ENCODE results near the gene WHRN. TPM values are rescaled to one million over a fixed set of nuclear protein-coding genes. Genes with fewer than 3 reads are reported as not detected.

Gene WHRN
- total RNA-seq, 4 donors from 2014 or later: 5.4 to 23.6 (median 8.5) TPM

DNA sequence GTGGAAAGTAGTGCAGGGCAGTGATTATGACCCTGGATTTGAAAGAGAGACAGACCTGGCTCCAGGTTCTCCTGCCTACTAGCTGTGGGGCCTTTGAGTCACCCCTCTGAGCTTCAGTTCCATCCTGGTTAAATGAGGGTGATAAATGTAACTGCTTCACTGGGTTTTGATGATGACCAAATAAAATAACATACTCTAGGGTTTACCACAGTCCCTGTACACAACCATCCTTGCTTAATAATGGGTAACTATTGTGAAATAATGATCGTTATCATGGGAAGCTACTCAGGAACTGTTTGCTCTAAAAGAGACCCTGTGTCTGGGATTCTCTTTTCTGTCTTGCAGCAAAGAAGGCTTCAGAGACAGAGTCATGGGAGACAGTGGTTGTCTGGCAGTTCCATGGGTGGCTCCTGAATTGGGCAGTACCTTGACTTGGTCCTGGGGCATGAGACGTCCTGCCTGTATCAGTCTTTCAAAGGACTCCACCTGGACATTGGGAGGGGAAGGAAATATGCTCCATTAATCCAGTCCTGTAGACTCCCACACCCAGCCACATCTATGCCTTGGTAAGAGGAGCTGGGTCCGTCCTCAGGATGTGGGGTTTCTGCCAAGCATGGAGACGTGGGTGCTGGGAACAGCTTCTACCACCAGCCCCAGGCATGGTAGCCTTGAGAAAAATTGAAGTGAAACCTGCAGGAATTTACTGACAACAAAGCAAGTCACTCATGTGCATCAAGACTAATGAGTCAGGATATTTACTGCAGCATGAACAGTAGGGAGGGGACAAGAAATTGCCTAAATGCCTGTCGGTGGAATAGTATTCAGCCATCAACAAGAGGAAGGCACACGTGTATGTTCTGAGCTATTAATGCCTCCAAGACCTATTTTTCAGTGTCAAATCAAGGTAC lies 140.9 kb downstream of the WHRN start:
- Histone ChIP-seq H3K9me3 (no peaks in the 10 kb centered on the region), H3K27ac (peak overlapping the region; percentile 41 to 77 (median 42)), H3K27me3 (no peaks in the 10 kb centered on the region), H3K4me3 (no peak overlapping the region), H3K4me1 (peaks cover 4 to 45% (median 13%) of the 10 kb centered on the region in 4 donors), H3K36me3 (peaks cover 0 to 47% (median 22%) of the 10 kb centered on the region in 4 donors)
- 61 to 90% methylated on average over 2 to 6 of the region's 6 CpGs for WGBS, 2 donors (ENCODE audit: low coverage in 1 of 2)
- no peak for DNase-seq
- TF ChIP-seq POLR2AphosphoS5 (IDR thresholded peaks at IDR 0.05) (peak in 1 of 3 donors; percentile 37), EP300 (IDR thresholded peaks at IDR 0.05; ENCODE audit: low read depth) (no peak)
- intact Hi-C loops (cut with DNase I; ENCODE audit: low total_unique reads) (no loop called here), in situ Hi-C loops (cut with MboI; ENCODE audit: low pct_ligation_motif_present in 1 of 4, low pct_unique_long_range_greater_than_20kb in 1 of 4, low sequenced_read_pairs in 3 of 4) (no loop called here)

DNA sequence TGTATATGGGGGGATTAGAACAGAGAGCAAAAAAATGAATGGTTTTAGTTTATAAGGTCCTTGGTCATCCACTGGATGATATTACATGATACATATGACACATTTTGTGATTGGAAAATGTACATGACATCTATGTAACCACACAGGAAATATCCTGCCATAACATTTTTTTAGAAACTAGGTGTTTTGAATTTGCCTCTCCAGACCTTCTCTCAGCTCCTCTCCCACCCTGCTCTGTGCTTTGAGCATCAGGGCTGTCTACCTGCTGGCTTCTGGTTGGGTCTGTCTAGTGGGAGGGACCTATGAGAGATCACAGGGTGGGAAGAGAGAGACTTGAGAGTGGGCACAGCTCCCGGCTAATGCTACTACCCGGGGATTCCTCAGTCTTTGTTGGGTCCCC lies 141.8 kb downstream of the WHRN start:
- in situ Hi-C loops (cut with MboI; ENCODE audit: low pct_ligation_motif_present in 1 of 4, low pct_unique_long_range_greater_than_20kb in 1 of 4, low sequenced_read_pairs in 3 of 4) (no loop called here), intact Hi-C loops (cut with DNase I; ENCODE audit: low total_unique reads) (no loop called here)
- no peak for DNase-seq
- peak overlapping the region in 3 of 4 donors; percentile 41 to 77 (median 42) for H3K27ac ChIP-seq
- H3K27me3 ChIP-seq: no peaks in the 10 kb centered on the region
- no peak overlapping the region for H3K4me3 ChIP-seq
- TF ChIP-seq POLR2AphosphoS5 (IDR thresholded peaks at IDR 0.05): no peak
- peaks cover 0 to 54% (median 26%) of the 10 kb centered on the region in 4 donors for H3K36me3 ChIP-seq
- H3K9me3 ChIP-seq: no peaks in the 10 kb centered on the region
- 20 to 60% methylated on average over 1 to 2 of the region's 2 CpGs for WGBS, 2 donors (ENCODE audit: low coverage in 1 of 2)
- H3K4me1 ChIP-seq: peaks cover 4 to 43% (median 13%) of the 10 kb centered on the region in 4 donors

DNA sequence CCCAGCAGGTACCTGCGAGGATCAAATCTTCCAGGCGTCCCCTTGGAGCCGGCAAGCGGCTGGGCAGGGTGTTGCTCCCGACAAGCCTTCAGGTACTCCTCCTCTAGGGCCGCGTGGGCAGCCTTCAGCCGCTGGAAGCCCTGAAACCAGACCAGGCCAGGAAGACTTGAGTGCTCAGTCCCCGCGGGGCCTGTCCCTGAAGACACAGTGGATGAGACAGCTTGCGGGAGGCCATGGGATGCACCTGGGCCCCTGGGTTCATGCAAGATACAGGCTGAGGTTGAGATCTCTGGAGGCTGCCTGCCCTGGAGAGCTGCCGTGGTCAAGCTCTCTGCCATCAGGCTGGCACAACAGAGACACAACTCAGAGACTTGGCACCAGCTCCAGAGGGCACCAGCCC lies 142.9 kb downstream of the WHRN start:
- intact Hi-C loops (cut with DNase I; ENCODE audit: low total_unique reads): no loop called here
- DNase-seq: no peak
- TF ChIP-seq POLR2AphosphoS5 (IDR thresholded peaks at IDR 0.05): no peak
- no peak for TF ChIP-seq POLR2A (IDR thresholded peaks at IDR 0.05)
- TF ChIP-seq, protein P1, sequence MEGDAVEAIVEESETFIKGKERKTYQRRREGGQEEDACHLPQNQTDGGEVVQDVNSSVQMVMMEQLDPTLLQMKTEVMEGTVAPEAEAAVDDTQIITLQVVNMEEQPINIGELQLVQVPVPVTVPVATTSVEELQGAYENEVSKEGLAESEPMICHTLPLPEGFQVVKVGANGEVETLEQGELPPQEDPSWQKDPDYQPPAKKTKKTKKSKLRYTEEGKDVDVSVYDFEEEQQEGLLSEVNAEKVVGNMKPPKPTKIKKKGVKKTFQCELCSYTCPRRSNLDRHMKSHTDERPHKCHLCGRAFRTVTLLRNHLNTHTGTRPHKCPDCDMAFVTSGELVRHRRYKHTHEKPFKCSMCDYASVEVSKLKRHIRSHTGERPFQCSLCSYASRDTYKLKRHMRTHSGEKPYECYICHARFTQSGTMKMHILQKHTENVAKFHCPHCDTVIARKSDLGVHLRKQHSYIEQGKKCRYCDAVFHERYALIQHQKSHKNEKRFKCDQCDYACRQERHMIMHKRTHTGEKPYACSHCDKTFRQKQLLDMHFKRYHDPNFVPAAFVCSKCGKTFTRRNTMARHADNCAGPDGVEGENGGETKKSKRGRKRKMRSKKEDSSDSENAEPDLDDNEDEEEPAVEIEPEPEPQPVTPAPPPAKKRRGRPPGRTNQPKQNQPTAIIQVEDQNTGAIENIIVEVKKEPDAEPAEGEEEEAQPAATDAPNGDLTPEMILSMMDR (IDR thresholded peaks at IDR 0.05): no peak
- no peak for TF ChIP-seq EP300 (IDR thresholded peaks at IDR 0.05; ENCODE audit: low read depth)
- peaks cover 4 to 32% (median 13%) of the 10 kb centered on the region in 4 donors for H3K4me1 ChIP-seq
- 93% methylated on average over 12 of the region's 12 CpGs; no CpG with 5 or more reads in 1 of the 2 donors for WGBS, 2 donors (ENCODE audit: low coverage in 1 of 2)
- in situ Hi-C loops (cut with MboI; ENCODE audit: low pct_ligation_motif_present in 1 of 4, low pct_unique_long_range_greater_than_20kb in 1 of 4, low sequenced_read_pairs in 3 of 4): no loop called here
- H3K36me3 ChIP-seq: peaks cover 0 to 64% (median 30%) of the 10 kb centered on the region in 4 donors
- H3K4me3 ChIP-seq: no peak overlapping the region
- no peaks in the 10 kb centered on the region for H3K27me3 ChIP-seq
- no peak overlapping the region for H3K27ac ChIP-seq
- H3K9me3 ChIP-seq: no peaks in the 10 kb centered on the region

DNA sequence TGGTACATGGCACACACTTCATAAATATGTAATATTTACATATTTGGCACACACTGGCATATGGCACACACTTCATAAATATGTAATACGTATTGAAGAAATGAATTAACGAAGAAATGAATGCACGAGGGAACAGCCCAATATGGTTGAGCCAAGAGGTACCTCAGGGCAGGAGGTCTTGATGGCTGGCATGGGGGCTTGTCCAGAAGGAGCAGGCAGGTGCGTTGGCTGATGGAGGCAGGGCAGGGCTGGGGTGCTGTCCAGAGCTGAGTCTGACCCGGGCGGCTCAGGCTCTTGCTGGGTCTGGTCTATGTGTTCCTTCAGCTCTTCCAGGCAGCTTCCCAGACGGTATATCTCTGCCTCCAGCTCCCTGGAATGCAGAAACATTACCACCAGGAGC lies 143.7 kb downstream of the WHRN start:
- intact Hi-C loops (cut with DNase I; ENCODE audit: low total_unique reads): no loop called here

DNA sequence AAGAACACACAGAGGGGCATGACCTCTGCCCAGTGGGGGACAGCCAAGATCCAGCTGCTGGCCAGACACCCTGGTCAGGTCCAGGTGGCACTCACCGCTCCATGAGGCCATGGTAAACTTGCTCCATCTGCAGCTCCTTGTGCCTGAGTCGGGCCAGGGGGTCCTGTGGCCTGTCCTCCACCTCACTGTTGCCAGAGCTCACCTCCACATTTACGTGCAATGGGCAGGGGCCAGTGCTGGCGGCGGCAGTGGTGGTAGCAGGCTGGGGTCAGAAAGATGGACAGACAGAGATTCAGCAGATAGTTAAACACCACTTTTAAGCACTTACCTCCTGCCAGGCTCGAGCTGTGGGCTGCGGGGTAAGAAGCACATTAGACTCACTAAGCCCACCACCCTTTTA lies 145.5 kb downstream of the WHRN start:
- H3K4me1 ChIP-seq: peaks cover 0 to 10% (median under 1%) of the 10 kb centered on the region in 4 donors
- H3K27me3 ChIP-seq: no peaks in the 10 kb centered on the region
- DNase-seq: no peak
- peaks cover 0 to 80% (median 38%) of the 10 kb centered on the region in 4 donors for H3K36me3 ChIP-seq
- H3K27ac ChIP-seq: no peak overlapping the region
- intact Hi-C loops (cut with DNase I; ENCODE audit: low total_unique reads): no loop called here
- in situ Hi-C loops (cut with MboI; ENCODE audit: low pct_ligation_motif_present in 1 of 4, low pct_unique_long_range_greater_than_20kb in 1 of 4, low sequenced_read_pairs in 3 of 4): no loop called here
- 99% methylated on average over 7 of the region's 7 CpGs; no CpG with 5 or more reads in 1 of the 2 donors for WGBS, 2 donors (ENCODE audit: low coverage in 1 of 2)
- no peak overlapping the region for H3K4me3 ChIP-seq
- TF ChIP-seq EP300 (IDR thresholded peaks at IDR 0.05; ENCODE audit: low read depth) (no peak), POLR2A (IDR thresholded peaks at IDR 0.05) (no peak), POLR2AphosphoS5 (IDR thresholded peaks at IDR 0.05) (no peak)
- TF ChIP-seq, protein P1 (IDR thresholded peaks at IDR 0.05): no peak
- H3K9me3 ChIP-seq: no peaks in the 10 kb centered on the region

More for the DNA sequence above, 143.7 kb downstream of the WHRN start:
- TF ChIP-seq POLR2A (IDR thresholded peaks at IDR 0.05) (no peak), POLR2AphosphoS5 (IDR thresholded peaks at IDR 0.05) (no peak), EP300 (IDR thresholded peaks at IDR 0.05; ENCODE audit: low read depth) (no peak)
- TF ChIP-seq, protein P1 (IDR thresholded peaks at IDR 0.05): no peak
- H3K4me3 ChIP-seq: no peak overlapping the region
- no peaks in the 10 kb centered on the region for H3K27me3 ChIP-seq
- DNase-seq: no peak
- H3K27ac ChIP-seq: no peak overlapping the region
- peaks cover 0 to 71% (median 34%) of the 10 kb centered on the region in 4 donors for H3K36me3 ChIP-seq
- 95 to 100% methylated on average over 2 to 7 of the region's 7 CpGs for WGBS, 2 donors (ENCODE audit: low coverage in 1 of 2)
- in situ Hi-C loops (cut with MboI; ENCODE audit: low pct_ligation_motif_present in 1 of 4, low pct_unique_long_range_greater_than_20kb in 1 of 4, low sequenced_read_pairs in 3 of 4): no loop called here
- H3K4me1 ChIP-seq: peaks cover 4 to 24% (median 8%) of the 10 kb centered on the region in 4 donors
- H3K9me3 ChIP-seq: no peaks in the 10 kb centered on the region

Measured in transverse colon (tissue), 4 donors.